OCI-LY1 (cell line): ENCODE data around the gene MCUB.
A peak's percentile ranks its signal among the peaks of the same experiment; 100 is the strongest.

Source experiments
- H2AFZ ChIP-seq: fragments of 200-600 bp; sonication (generic), shearing (Covaris generic); 2 replicates; pipeline ENCODE4 v1.6.0; 2014; ENCODE audit warnings: antibody characterized with exemption, mild to moderate bottlenecking, low read length
- H3F3A ChIP-seq: fragments of 200-600 bp; sonication (generic), shearing (Covaris generic); 2 replicates; pipeline ENCODE4 v1.6.0; 2014; ENCODE audit warnings: mild to moderate bottlenecking, antibody characterized with exemption, low read length, moderate library complexity; ENCODE audit not compliant: insufficient read depth
- H3K27ac ChIP-seq: fragments of 200-600 bp; sonication (generic); 2 replicates; pipeline ENCODE4 v1.5.1; 2014; ENCODE audit warnings: low read length, mixed run types, mild to moderate bottlenecking, low read depth; ENCODE audit not compliant: poor library complexity, severe bottlenecking
- H3K27me3 ChIP-seq: fragments of 200-600 bp; sonication (generic); 2 replicates; pipeline ENCODE4 v1.6.0; 2014; ENCODE audit warnings: antibody characterized with exemption, mild to moderate bottlenecking, low read length, moderate library complexity; ENCODE audit not compliant: insufficient read depth
- H3K36me3 ChIP-seq: fragments of 200-600 bp; sonication (generic); 2 replicates; pipeline ENCODE4 v1.6.1; 2014; ENCODE audit warnings: mild to moderate bottlenecking, antibody characterized with exemption, low read length, moderate library complexity, mixed read lengths; ENCODE audit not compliant: insufficient read depth
- H3K4me1 ChIP-seq: fragments of 200-600 bp; sonication (generic); 2 replicates; pipeline ENCODE4 v1.5.1; 2014; ENCODE audit warnings: mild to moderate bottlenecking, low read length, moderate library complexity; ENCODE audit not compliant: insufficient read depth, severe bottlenecking
- H3K4me2 ChIP-seq: fragments of 200-600 bp; sonication (generic), shearing (Covaris generic); 2 replicates; pipeline ENCODE4 v1.6.1; 2014; ENCODE audit warnings: low read length
- H3K4me3 ChIP-seq: fragments of 200-600 bp; sonication (generic); 2 replicates; pipeline ENCODE4 v1.5.1; 2014; ENCODE audit warnings: low read length, low read depth, mild to moderate bottlenecking, mixed read lengths; ENCODE audit not compliant: poor library complexity, severe bottlenecking
- H3K79me2 ChIP-seq: fragments of 200-600 bp; shearing (Covaris generic); 2 replicates; pipeline ENCODE4 v1.6.1; 2016; ENCODE audit warnings: mixed run types, low read length, mixed read lengths; ENCODE audit not compliant: insufficient read depth
- H3K9ac ChIP-seq: fragments of 200-600 bp; sonication (generic), shearing (Covaris generic); 2 replicates; pipeline ENCODE4 v1.6.1; 2014; ENCODE audit warnings: mild to moderate bottlenecking, low read length, mixed read lengths
- H3K9me2 ChIP-seq: fragments of 200-600 bp; sonication (generic), shearing (Covaris generic); 2 replicates; pipeline ENCODE4 v1.6.1; 2014; ENCODE audit warnings: low read depth, mild to moderate bottlenecking, low read length, mixed read lengths
- H3K9me3 ChIP-seq: fragments of 200-600 bp; shearing (Covaris generic); 2 replicates; pipeline ENCODE4 v1.6.1; 2014; ENCODE audit warnings: low read length, mixed read lengths
- H4K20me1 ChIP-seq: fragments of 200-600 bp; sonication (generic), shearing (Covaris generic); 2 replicates; pipeline ENCODE4 v1.6.0; 2016; ENCODE audit warnings: mild to moderate bottlenecking, low read length; ENCODE audit not compliant: insufficient read depth
- CTCF ChIP-seq: fragments of 200-600 bp; sonication (generic), shearing (Covaris generic); IDR thresholded peaks from 2 replicates; pipeline ENCODE4 v1.5.1; 2017; ENCODE audit warnings: mild to moderate bottlenecking, antibody characterized with exemption, low read length, moderate library complexity, mixed read lengths
- EZH2 ChIP-seq: fragments of 200-600 bp; sonication (generic), shearing (Covaris generic); IDR thresholded peaks from 2 replicates; pipeline ENCODE4 v1.8.0; 2017; ENCODE audit warnings: borderline replicate concordance, mixed run types, mild to moderate bottlenecking, antibody characterized with exemption, low read length, moderate library complexity, mixed read lengths

The MCUB gene

GRCh38 chr4:109655396-109655795 lies 95.3 kb downstream of the MCUB start:
- no peaks in the 10 kb centered on the region for H3F3A ChIP-seq
- no peaks in the 10 kb centered on the region for H3K4me1 ChIP-seq
- no peaks in the 10 kb centered on the region for H3K9me2 ChIP-seq
- H3K27ac ChIP-seq: no peak overlapping the region
- H3K36me3 ChIP-seq: 0 out of 2 replicates have a peak, but pooled peaks cover 4% of the 10 kb centered on the region
- H2AFZ ChIP-seq: no peak overlapping the region
- TF ChIP-seq EZH2: no peak
- TF ChIP-seq CTCF: no peak
- no peaks in the 10 kb centered on the region for H3K9me3 ChIP-seq
- H3K79me2 ChIP-seq: peaks cover 9% of the 10 kb centered on the region
- no peaks in the 10 kb centered on the region for H3K27me3 ChIP-seq
- no peak overlapping the region for H3K4me3 ChIP-seq
- no peak overlapping the region for H3K4me2 ChIP-seq
- no peak overlapping the region for H3K9ac ChIP-seq
- no peaks in the 10 kb centered on the region for H4K20me1 ChIP-seq

- Histone ChIP-seq H3K9ac (no peak overlapping the region), H3K27me3 (no peaks in the 10 kb centered on the region), H4K20me1 (no peaks in the 10 kb centered on the region), H3K9me3 (no peaks in the 10 kb centered on the region), H2AFZ (no peak overlapping the region), H3K4me3 (no peak overlapping the region), H3K9me2 (no peaks in the 10 kb centered on the region), H3K36me3 (peaks cover 20% of the 10 kb centered on the region), H3F3A (no peaks in the 10 kb centered on the region), H3K27ac (no peak overlapping the region), H3K4me2 (no peak overlapping the region), H3K79me2 (peaks cover 5% of the 10 kb centered on the region; the same call in 1 of the 2 replicates), H3K4me1 (no peaks in the 10 kb centered on the region)
- TF ChIP-seq EZH2 (no peak), CTCF (no peak)
Observed at GRCh38 chr4:109657854-109658418, 97.9 kb downstream of the MCUB start.

GRCh38 chr4:109658871-109659410 lies 98.9 kb downstream of the MCUB start:
- H3K36me3 ChIP-seq: peaks cover 25% of the 10 kb centered on the region
- H3K27ac ChIP-seq: no peak overlapping the region
- no peak overlapping the region for H3K4me3 ChIP-seq
- H3K4me1 ChIP-seq: no peaks in the 10 kb centered on the region
- no peaks in the 10 kb centered on the region for H3K9me3 ChIP-seq
- H3K79me2 ChIP-seq: peaks cover 5% of the 10 kb centered on the region; the same call in 1 of the 2 replicates
- H4K20me1 ChIP-seq: no peaks in the 10 kb centered on the region
- TF ChIP-seq EZH2 (no peak), CTCF (peak; percentile 17; the same call in 1 of the 2 replicates)
- no peaks in the 10 kb centered on the region for H3F3A ChIP-seq
- no peaks in the 10 kb centered on the region for H3K27me3 ChIP-seq
- no peak overlapping the region for H3K4me2 ChIP-seq
- H3K9ac ChIP-seq: no peak overlapping the region
- H2AFZ ChIP-seq: no peak overlapping the region
- no peaks in the 10 kb centered on the region for H3K9me2 ChIP-seq
